ENCODE results near the gene HYAL2.

HYAL2 gene

DNA sequence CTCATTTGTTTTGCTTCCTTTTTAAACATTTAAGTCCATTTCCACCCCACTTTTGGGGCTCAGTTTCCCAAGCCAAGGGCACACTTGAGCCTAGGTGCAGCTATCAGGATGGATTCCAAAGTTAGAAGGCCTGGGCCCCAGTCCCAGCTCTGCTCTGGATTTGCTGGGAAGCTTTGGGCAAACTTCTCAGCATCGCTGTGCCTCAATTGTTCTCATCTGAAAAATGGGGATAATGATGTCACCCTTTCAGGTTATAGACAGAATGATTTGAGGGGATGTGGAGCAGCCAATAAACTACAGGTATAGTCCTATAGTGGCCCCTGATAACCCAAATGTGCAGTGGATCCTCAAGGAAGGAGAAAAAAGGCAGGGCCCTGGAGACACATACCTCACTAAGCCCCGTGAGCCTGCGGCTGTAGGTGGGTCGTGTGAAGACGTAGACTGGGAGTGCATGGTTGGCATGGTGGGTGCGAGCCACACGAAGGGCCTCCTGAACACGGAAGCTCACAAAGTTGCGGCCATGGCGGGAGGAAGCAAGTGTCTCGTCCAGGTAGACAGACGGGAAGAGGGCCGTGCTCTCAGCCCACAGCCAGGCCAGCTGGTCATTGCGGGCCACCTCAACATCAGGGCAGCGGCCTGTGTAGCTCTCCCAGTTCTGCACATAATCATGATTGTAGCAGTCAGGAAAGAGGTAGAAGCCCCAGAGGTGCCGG, 3.2 kb downstream of the HYAL2 start:
- Histone ChIP-seq H3K36me3 (ENCODE audit: control insufficient read depth, insufficient read depth, low read length) (no peaks in the 10 kb centered on the region), H3K4me3 (ENCODE audit: low read depth, low read length) (no peak overlapping the region), H2AFZ (no peak overlapping the region), H3K27me3 (ENCODE audit: control insufficient read depth, insufficient read depth, low read length) (no peaks in the 10 kb centered on the region), H3K27ac (no peak overlapping the region), H3K4me1 (peaks cover 28% of the 10 kb centered on the region), H3K4me2 (ENCODE audit: low read length) (peak overlapping the region; percentile 97), H3K9ac (no peak overlapping the region), H3K9me3 (ENCODE audit: control insufficient read depth, low read length) (no peaks in the 10 kb centered on the region), H3K79me2 (peaks cover 7% of the 10 kb centered on the region)
- TF ChIP-seq, protein P1, sequence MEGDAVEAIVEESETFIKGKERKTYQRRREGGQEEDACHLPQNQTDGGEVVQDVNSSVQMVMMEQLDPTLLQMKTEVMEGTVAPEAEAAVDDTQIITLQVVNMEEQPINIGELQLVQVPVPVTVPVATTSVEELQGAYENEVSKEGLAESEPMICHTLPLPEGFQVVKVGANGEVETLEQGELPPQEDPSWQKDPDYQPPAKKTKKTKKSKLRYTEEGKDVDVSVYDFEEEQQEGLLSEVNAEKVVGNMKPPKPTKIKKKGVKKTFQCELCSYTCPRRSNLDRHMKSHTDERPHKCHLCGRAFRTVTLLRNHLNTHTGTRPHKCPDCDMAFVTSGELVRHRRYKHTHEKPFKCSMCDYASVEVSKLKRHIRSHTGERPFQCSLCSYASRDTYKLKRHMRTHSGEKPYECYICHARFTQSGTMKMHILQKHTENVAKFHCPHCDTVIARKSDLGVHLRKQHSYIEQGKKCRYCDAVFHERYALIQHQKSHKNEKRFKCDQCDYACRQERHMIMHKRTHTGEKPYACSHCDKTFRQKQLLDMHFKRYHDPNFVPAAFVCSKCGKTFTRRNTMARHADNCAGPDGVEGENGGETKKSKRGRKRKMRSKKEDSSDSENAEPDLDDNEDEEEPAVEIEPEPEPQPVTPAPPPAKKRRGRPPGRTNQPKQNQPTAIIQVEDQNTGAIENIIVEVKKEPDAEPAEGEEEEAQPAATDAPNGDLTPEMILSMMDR (IDR thresholded peaks at IDR 0.05): no peak

GRCh38 chr3:50318615-50319014, 3.9 kb downstream of the HYAL2 start:
- peaks cover 7% of the 10 kb centered on the region for H3K79me2 ChIP-seq
- H3K9ac ChIP-seq: no peak overlapping the region
- no peaks in the 10 kb centered on the region for H3K36me3 ChIP-seq (ENCODE audit: control insufficient read depth, insufficient read depth, low read length)
- H2AFZ ChIP-seq: no peak overlapping the region
- no peak overlapping the region for H3K4me3 ChIP-seq (ENCODE audit: low read depth, low read length)
- H3K27ac ChIP-seq: no peak overlapping the region
- H3K4me1 ChIP-seq: peaks cover 32% of the 10 kb centered on the region
- H3K4me2 ChIP-seq (ENCODE audit: low read length): no peak overlapping the region
- H3K27me3 ChIP-seq (ENCODE audit: control insufficient read depth, insufficient read depth, low read length): no peaks in the 10 kb centered on the region
- H3K9me3 ChIP-seq (ENCODE audit: control insufficient read depth, low read length): no peaks in the 10 kb centered on the region
- TF ChIP-seq, protein P1 (IDR thresholded peaks at IDR 0.05): no peak

- peaks cover 33% of the 10 kb centered on the region for H3K4me1 ChIP-seq
- no peak overlapping the region for H3K4me2 ChIP-seq (ENCODE audit: low read length)
- TF ChIP-seq, protein P1 (IDR thresholded peaks at IDR 0.05): no peak
- peaks cover 7% of the 10 kb centered on the region for H3K79me2 ChIP-seq
- H3K9me3 ChIP-seq (ENCODE audit: control insufficient read depth, low read length): no peaks in the 10 kb centered on the region
- no peaks in the 10 kb centered on the region for H3K36me3 ChIP-seq (ENCODE audit: control insufficient read depth, insufficient read depth, low read length)
- H3K9ac ChIP-seq: no peak overlapping the region
- H3K27ac ChIP-seq: no peak overlapping the region
- H3K27me3 ChIP-seq (ENCODE audit: control insufficient read depth, insufficient read depth, low read length): no peaks in the 10 kb centered on the region
- H2AFZ ChIP-seq: no peak overlapping the region
- H3K4me3 ChIP-seq (ENCODE audit: low read depth, low read length): no peak overlapping the region
Observed at GRCh38 chr3:50318163-50318562, 4.4 kb downstream of the HYAL2 start.

- no peaks in the 10 kb centered on the region for H3K36me3 ChIP-seq (ENCODE audit: control insufficient read depth, insufficient read depth, low read length)
- no peak overlapping the region for H2AFZ ChIP-seq
- no peaks in the 10 kb centered on the region for H3K9me3 ChIP-seq (ENCODE audit: control insufficient read depth, low read length)
- TF ChIP-seq, protein P1 (IDR thresholded peaks at IDR 0.05): no peak
- peaks cover 33% of the 10 kb centered on the region for H3K4me1 ChIP-seq
- H3K79me2 ChIP-seq: peaks cover 7% of the 10 kb centered on the region
- H3K4me2 ChIP-seq (ENCODE audit: low read length): no peak overlapping the region
- no peak overlapping the region for H3K9ac ChIP-seq
- peak overlapping the region; percentile 51 for H3K27ac ChIP-seq
- no peaks in the 10 kb centered on the region for H3K27me3 ChIP-seq (ENCODE audit: control insufficient read depth, insufficient read depth, low read length)
- no peak overlapping the region for H3K4me3 ChIP-seq (ENCODE audit: low read depth, low read length)
Observed at GRCh38 chr3:50317300-50317699, 5.2 kb downstream of the HYAL2 start.

Data from parathyroid adenoma (tissue), 2 donors.